ENCODE data around the gene ZNF808.
"Not testable (repeated sequence)": the region's sequence is repeated elsewhere in the genome, so short reads cannot be mapped to it uniquely, and the experiment has no call there.

The ZNF808 gene

DNA sequence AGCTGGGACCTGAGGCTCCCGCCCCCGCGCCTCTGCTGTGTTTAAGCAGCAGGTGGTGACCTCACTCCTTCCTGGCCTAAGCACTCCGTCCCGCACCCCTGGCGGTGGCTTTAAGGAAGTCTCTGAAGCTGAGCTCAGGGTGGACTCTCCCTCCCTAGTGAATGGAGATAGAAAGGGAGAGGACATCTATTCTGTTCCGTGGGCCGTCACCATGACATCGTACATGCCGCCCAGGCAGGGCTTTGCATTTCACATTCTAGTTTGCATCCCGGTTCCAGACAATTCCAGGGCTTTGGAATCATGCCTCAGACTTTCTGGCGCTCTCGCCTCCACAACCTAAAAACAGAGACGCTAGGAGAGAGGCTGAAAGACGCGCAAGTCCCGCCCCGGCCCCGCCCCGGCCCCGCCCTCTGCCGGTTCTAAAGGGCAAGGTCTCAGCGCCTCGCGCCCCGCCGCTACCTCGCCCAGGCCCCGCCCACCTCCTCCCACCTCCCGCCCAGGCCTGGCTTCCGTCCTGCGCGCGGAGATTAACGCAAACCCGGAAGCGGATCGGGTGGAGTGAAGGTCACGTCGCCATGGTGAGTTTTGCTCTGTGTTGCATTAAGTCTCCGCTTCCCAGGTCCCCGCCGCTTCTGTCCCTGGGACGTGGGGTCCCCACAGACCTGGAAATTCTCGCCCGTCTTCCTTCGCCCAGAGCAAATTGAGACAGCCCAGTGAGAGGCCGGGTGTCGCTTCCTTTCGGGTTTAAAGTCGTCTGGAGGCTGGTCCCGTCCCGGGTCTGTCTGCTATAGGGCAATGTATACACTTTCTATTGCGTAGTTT, at the start of gene ZNF808:
TSS of gene ZNF808 (plus strand) at position 535 of the 822 bp plus-strand sequence. CDS start 15,617 bp downstream, outside the sequence.
- Histone ChIP-seq H3K27me3 (ENCODE audit: control insufficient read depth, insufficient read depth, low read length) (no peaks in the 10 kb centered on the region), H3K9me3 (ENCODE audit: control insufficient read depth, insufficient read depth, low read length) (no peaks in the 10 kb centered on the region), H3K9ac (ENCODE audit: low read depth, low read length) (peak within 1 kb of the TSS; percentile 73), H3K4me1 (ENCODE audit: control insufficient read depth, insufficient read depth, low read length) (no peaks in the 10 kb centered on the region), H3K4me3 (ENCODE audit: low read depth, low read length) (peak within 1 kb of the TSS; percentile 97), H3K36me3 (ENCODE audit: control insufficient read depth, insufficient read depth, low read length) (no peaks in the 10 kb centered on the region), H3K27ac (ENCODE audit: low read depth, low read length) (peak within 1 kb of the TSS; percentile 94)

DNA sequence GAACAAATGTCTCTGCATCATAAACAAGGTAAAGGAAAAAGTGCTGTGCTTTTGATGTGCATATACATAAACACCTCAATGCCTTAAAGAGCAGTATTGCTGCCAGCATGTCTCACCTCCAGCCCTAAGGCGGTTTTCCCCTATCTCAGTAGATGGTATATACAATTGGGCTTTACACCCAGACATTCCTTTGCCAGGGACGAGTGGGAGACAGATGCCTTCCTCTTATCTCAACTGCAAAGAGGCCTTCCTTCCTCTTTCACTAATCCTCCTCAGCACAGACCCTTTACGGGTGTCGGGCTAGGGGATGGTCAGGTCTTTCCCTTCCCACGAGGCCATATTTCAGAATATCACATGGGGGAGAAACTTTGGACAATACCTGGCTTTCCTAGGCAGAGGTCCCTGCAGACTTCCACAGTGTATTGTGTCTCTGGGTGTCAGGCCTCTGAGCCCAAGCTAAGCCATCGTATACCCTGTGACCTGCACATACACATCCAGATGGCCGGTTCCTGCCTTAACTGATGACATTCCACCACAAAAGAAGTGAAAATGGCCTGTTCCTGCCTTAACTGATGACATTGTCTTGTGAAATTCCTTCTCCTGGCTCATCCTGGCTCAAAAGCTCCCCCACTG, 43.2 kb upstream of the ZNF808 start:
- not testable (repeated sequence) for H3K27ac ChIP-seq (ENCODE audit: low read depth, low read length); H3K9ac ChIP-seq (ENCODE audit: low read depth, low read length); H3K36me3 ChIP-seq (ENCODE audit: control insufficient read depth, insufficient read depth, low read length); H3K27me3 ChIP-seq (ENCODE audit: control insufficient read depth, insufficient read depth, low read length); H3K4me3 ChIP-seq (ENCODE audit: low read depth, low read length)
- Histone ChIP-seq H3K9me3 (ENCODE audit: control insufficient read depth, insufficient read depth, low read length) (peaks cover 20% of the 10 kb centered on the region), H3K4me1 (ENCODE audit: control insufficient read depth, insufficient read depth, low read length) (peaks cover 14% of the 10 kb centered on the region)

DNA sequence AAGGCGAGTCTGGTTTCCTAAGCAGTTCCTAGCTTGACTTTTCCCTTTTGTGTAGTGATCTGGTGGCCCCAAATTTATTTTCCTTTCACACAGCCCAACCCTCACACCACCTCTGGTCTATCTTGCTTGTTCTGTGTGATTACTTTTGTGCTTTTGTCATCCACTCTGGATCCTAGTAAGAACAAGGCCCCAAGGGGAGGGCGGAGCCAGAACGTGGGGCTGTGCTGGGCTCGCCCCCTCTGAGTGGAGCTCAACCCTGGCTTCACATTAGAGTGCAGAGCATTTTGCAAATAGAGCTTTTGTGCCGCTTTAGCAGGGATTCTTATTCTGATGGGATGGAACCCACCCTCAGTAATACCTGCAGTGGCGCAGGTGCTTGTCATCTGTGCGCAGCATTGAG, 42.4 kb upstream of the ZNF808 start:
- Histone ChIP-seq H3K27ac (ENCODE audit: low read depth, low read length) (peak overlapping the region; percentile 33), H3K4me3 (ENCODE audit: low read depth, low read length) (peak overlapping the region; percentile 47; the same call in 1 of the 2 replicates), H3K9ac (ENCODE audit: low read depth, low read length) (peak overlapping the region; percentile 48; the same call in 1 of the 2 replicates), H3K9me3 (ENCODE audit: control insufficient read depth, insufficient read depth, low read length) (peaks cover 16% of the 10 kb centered on the region), H3K4me1 (ENCODE audit: control insufficient read depth, insufficient read depth, low read length) (peaks cover 14% of the 10 kb centered on the region)
- H3K36me3 ChIP-seq (ENCODE audit: control insufficient read depth, insufficient read depth, low read length); H3K27me3 ChIP-seq (ENCODE audit: control insufficient read depth, insufficient read depth, low read length): not testable (repeated sequence)

DNA sequence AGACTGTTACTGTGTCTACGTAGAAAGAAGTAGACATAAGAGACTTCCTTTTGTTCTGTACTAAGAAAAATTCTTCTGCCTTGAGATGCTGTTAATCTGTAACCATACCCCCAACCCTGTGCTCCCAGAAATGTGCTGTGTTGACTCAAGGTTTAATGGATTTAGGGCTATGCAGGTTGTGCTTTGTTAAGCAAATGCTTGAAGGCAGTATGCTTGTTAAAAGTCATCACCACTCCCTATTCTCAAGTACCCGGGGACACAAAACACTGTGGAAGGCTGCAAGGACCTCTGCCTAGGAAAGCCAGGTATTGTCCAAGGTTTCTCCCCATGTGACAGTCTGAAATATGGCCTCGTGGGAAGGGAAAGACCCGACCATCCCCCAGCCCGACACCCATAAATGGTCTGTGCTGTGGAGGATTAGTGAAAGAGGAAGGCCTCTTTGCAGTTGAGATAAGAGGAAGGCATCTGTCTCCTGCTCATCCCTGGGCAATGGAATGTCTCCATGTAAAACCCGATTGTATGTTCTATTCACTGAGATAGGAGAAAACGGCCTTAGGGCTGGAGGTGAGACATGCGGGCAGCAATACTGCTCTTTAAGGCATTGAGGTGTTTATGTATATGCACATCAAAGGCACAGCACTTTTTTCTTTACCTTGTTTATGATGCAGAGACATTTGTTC, 41.8 kb upstream of the ZNF808 start:
- H3K27me3 ChIP-seq (ENCODE audit: control insufficient read depth, insufficient read depth, low read length); H3K36me3 ChIP-seq (ENCODE audit: control insufficient read depth, insufficient read depth, low read length): not testable (repeated sequence)
- H3K4me3 ChIP-seq (ENCODE audit: low read depth, low read length) = peak overlapping the region; percentile 47; the same call in 1 of the 2 replicates
- H3K9me3 ChIP-seq (ENCODE audit: control insufficient read depth, insufficient read depth, low read length) = peaks cover 12% of the 10 kb centered on the region
- H3K4me1 ChIP-seq (ENCODE audit: control insufficient read depth, insufficient read depth, low read length) = peaks cover 14% of the 10 kb centered on the region
- H3K9ac ChIP-seq (ENCODE audit: low read depth, low read length) = peak overlapping the region; percentile 48; the same call in 1 of the 2 replicates
- H3K27ac ChIP-seq (ENCODE audit: low read depth, low read length) = peak overlapping the region; percentile 33

DNA sequence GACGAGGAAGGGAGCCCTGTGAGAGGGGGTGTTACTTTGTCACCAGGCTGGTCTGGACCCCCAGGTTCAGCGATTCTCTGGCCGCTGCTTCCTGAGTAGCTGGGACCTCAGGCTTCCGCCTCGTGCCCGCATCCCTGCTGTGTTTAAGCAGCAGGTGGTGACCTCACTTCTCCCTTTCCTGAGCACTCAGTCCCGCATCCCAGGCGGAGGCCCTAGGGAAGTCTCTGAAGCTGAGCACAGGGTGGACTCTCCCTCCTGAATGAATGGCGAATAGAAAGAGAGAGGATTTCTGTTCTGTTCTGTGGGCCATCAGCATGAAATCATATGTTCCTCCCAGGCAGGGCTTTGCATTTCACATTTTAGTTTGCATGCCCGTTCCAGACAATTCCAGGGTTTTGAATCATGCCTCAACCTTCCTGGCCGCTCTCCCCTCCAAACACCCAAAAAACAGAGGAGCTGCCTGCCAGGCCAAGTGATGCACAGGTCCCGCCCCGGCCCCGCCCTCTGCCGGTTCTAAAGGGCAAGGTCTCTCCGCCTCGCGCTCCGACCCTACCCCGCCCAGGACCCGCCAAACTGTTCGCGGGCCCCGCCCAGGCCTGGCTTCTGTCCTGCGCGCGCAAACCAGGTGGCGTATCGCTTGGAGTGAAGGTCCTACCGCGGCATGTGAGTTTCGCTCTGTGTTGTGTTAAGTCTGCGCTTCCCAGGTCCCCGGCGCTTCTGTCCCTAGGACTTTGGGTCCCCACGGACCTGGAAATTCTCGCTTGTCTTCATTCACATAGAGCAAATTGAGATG, 35.1 kb upstream of the ZNF808 start:
- Histone ChIP-seq H3K4me1 (ENCODE audit: control insufficient read depth, insufficient read depth, low read length) (no peaks in the 10 kb centered on the region), H3K27me3 (ENCODE audit: control insufficient read depth, insufficient read depth, low read length) (peaks cover 3% of the 10 kb centered on the region; the same call in 1 of the 2 replicates), H3K27ac (ENCODE audit: low read depth, low read length) (no peak overlapping the region), H3K9me3 (ENCODE audit: control insufficient read depth, insufficient read depth, low read length) (no peaks in the 10 kb centered on the region), H3K4me3 (ENCODE audit: low read depth, low read length) (peak overlapping the region; percentile 53), H3K9ac (ENCODE audit: low read depth, low read length) (no peak overlapping the region; the same call in 1 of the 2 replicates), H3K36me3 (ENCODE audit: control insufficient read depth, insufficient read depth, low read length) (no peaks in the 10 kb centered on the region)

DNA sequence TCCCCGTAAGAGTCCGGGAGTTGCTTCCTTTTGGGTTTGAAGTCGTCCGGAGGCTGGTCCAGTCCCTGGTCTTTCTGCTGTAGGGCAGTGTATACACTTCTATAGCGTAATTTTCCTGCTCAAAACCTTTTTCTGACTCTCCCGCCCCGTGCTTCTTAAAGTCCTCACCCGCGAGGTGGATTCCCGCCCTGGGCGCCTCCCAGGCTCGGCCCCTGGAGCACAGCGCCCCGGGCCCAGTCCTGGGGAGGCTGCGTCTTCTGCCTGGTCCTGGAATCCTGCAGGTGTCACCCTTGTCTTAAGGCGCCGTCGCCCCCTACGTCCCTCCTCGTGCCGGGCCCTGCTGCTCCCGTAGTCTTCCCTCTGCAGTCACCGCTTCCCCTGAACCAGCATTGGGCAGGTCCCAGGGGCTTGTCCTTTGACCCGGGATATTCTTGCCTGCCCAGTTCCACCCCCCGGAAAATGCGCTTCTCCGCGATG, 34.4 kb upstream of the ZNF808 start:
- Histone ChIP-seq H3K4me3 (ENCODE audit: low read depth, low read length) (peak overlapping the region; percentile 53), H3K9ac (ENCODE audit: low read depth, low read length) (no peak overlapping the region; the same call in 1 of the 2 replicates)

DNA sequence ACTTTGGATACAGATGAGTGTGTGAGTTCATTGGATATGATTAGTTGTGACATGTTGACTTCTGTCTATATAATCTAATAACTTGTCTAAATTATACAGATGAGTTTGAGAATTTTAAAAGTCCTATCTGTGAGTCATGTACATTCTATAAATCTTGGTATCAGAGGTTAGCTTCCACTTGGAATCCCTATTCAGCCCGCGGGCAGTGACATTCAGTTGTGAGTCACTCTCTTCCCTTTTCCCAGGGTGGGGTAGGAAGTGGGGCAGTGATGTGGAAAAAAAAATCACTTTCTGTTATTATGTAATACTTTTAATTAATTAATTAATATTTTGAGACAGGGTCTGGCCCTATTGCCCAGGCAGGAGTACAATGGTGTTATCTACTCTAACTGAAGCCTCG, 33.0 kb upstream of the ZNF808 start:
- H3K9me3 ChIP-seq (ENCODE audit: control insufficient read depth, insufficient read depth, low read length) = no peaks in the 10 kb centered on the region

More for the DNA sequence above, 34.4 kb upstream of the ZNF808 start:
- Histone ChIP-seq H3K36me3 (ENCODE audit: control insufficient read depth, insufficient read depth, low read length) (no peaks in the 10 kb centered on the region), H3K4me1 (ENCODE audit: control insufficient read depth, insufficient read depth, low read length) (no peaks in the 10 kb centered on the region), H3K9me3 (ENCODE audit: control insufficient read depth, insufficient read depth, low read length) (no peaks in the 10 kb centered on the region), H3K27ac (ENCODE audit: low read depth, low read length) (no peak overlapping the region), H3K27me3 (ENCODE audit: control insufficient read depth, insufficient read depth, low read length) (peaks cover 3% of the 10 kb centered on the region; the same call in 1 of the 2 replicates)

DNA sequence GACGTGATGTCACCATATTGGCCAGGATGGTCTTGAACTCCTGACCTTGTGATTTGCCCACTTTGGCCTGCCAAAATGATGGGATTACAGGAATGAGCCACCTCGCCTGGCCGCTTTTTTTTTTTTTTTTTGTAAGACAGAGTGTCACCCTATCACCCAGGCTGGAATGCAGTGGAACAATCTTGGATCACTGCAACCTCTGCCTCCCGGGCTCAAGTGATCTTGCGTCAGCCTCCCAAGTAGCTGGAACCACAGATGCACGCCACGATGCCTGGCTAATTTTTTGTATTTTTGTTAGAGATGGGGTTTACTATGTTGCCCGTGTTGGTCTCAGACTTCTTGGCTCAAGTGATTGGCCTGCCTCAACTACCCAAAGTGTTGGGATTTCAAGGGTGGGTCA, 28.9 kb upstream of the ZNF808 start:
- Histone ChIP-seq H3K27me3 (ENCODE audit: control insufficient read depth, insufficient read depth, low read length) (peaks cover 47% of the 10 kb centered on the region), H3K27ac (ENCODE audit: low read depth, low read length) (no peak overlapping the region), H3K4me3 (ENCODE audit: low read depth, low read length) (no peak overlapping the region), H3K4me1 (ENCODE audit: control insufficient read depth, insufficient read depth, low read length) (0 out of 2 replicates have a peak, but pooled peaks cover 3% of the 10 kb centered on the region), H3K36me3 (ENCODE audit: control insufficient read depth, insufficient read depth, low read length) (peaks cover 7% of the 10 kb centered on the region; the same call in 1 of the 2 replicates), H3K9ac (ENCODE audit: low read depth, low read length) (no peak overlapping the region), H3K9me3 (ENCODE audit: control insufficient read depth, insufficient read depth, low read length) (no peaks in the 10 kb centered on the region)

More for the DNA sequence above, 33.0 kb upstream of the ZNF808 start:
- Histone ChIP-seq H3K4me1 (ENCODE audit: control insufficient read depth, insufficient read depth, low read length) (no peaks in the 10 kb centered on the region), H3K27me3 (ENCODE audit: control insufficient read depth, insufficient read depth, low read length) (peaks cover 17% of the 10 kb centered on the region), H3K36me3 (ENCODE audit: control insufficient read depth, insufficient read depth, low read length) (no peaks in the 10 kb centered on the region), H3K9ac (ENCODE audit: low read depth, low read length) (no peak overlapping the region), H3K4me3 (ENCODE audit: low read depth, low read length) (no peak overlapping the region), H3K27ac (ENCODE audit: low read depth, low read length) (no peak overlapping the region)

DNA sequence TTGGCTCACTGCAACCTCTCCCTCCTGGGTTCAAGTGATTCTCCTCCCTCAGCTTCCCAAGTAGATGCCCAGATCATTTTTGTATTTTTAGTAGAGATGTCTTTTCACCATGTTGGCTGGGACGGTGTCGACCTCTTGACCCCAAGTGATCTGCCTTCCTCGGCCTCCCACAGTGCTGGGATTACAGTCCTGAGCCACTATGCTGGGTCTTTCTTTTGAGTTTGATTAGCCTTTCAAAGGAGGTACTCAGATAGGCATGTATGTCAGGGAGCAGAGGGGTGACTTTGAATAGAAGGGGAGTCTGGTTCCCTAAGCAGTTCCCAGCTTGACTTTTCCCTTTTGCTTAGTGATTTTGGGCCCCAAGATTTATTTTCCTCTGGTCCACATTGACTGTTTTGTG, 27.0 kb upstream of the ZNF808 start:
- H3K9me3 ChIP-seq (ENCODE audit: control insufficient read depth, insufficient read depth, low read length); H3K4me1 ChIP-seq (ENCODE audit: control insufficient read depth, insufficient read depth, low read length); H3K9ac ChIP-seq (ENCODE audit: low read depth, low read length); H3K4me3 ChIP-seq (ENCODE audit: low read depth, low read length); H3K36me3 ChIP-seq (ENCODE audit: control insufficient read depth, insufficient read depth, low read length); H3K27ac ChIP-seq (ENCODE audit: low read depth, low read length): not testable (repeated sequence)
- peaks cover 45% of the 10 kb centered on the region for H3K27me3 ChIP-seq (ENCODE audit: control insufficient read depth, insufficient read depth, low read length)

DNA sequence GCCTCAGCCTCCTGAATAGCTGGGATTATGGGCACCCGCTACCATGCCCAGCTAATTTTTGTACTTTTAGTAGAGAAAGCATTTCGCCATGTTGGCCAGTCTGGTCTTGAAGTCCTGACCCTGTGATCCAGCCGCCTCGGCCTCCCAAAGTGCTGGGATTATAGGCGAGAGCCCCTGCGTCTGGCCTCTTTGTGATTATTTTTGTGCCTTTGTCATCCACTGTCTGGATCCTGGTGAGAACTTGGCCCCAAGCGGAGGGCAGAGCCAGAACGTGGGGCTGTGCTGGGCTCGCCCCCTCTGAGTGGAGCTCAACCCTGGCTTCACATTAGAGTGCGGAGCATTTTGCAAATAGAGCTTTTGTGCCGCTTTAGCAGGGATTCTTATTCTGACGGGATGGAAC, 26.5 kb upstream of the ZNF808 start:
- not testable (repeated sequence) for H3K4me3 ChIP-seq (ENCODE audit: low read depth, low read length); H3K9ac ChIP-seq (ENCODE audit: low read depth, low read length); H3K36me3 ChIP-seq (ENCODE audit: control insufficient read depth, insufficient read depth, low read length); H3K4me1 ChIP-seq (ENCODE audit: control insufficient read depth, insufficient read depth, low read length); H3K27ac ChIP-seq (ENCODE audit: low read depth, low read length); H3K9me3 ChIP-seq (ENCODE audit: control insufficient read depth, insufficient read depth, low read length)
- peaks cover 45% of the 10 kb centered on the region for H3K27me3 ChIP-seq (ENCODE audit: control insufficient read depth, insufficient read depth, low read length)
